ENCODE data around the gene ALS2.

ALS2 gene

DNA sequence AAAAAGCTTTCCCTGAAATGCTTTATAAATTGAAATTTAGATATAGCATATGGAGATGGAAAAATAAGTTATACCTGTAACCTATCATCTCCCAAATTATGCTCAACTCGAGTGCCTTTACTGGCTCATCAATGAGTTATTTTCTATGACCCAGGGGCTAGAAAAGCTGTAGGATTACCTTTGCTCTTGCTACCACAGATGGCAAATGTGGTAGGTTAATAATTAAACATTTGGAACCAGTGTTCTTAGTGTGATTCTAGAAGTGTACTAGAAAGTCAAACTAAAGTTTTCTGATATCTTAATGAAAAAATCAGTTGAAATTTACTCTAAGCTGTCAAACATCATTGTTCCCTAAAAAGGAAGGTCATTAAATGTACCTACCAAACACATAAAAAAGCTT lies 22.5 kb downstream of the ALS2 start:
- DNase-seq (ENCODE audit: low read depth, low spot score): no peak

DNA sequence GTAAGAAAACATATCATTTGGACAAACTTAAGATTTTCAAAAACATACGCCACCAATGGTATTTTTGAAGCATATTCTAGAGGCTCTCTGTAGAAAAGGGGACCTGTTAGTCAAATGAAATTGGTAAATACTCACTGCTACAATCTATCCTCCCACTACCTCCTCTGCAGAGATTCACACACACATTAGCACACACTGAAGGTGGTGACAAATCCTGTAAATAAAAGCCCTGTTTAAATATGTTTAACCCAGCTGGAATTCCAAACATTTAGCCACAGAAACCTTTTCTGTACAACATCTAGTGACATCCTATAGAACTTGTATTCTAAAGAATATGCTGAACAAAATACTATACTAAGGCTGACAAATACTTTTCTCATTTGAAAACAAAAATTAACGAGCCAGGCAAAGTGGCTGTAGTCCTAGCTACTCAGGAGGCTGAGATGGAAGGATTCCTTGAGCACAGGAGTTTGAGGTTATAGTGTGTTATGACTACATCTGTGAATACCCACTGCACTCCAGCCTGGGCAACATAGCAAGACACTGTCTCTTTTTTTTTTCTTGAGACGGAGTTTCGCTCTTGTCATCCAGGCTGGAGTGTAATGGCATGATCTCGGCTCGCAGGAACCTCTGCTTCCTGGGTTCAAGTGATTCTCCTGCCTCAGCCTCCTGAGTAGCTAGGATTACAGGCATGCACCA lies 25.9 kb downstream of the ALS2 start:
- no peak for DNase-seq (ENCODE audit: low read depth, low spot score)

DNA sequence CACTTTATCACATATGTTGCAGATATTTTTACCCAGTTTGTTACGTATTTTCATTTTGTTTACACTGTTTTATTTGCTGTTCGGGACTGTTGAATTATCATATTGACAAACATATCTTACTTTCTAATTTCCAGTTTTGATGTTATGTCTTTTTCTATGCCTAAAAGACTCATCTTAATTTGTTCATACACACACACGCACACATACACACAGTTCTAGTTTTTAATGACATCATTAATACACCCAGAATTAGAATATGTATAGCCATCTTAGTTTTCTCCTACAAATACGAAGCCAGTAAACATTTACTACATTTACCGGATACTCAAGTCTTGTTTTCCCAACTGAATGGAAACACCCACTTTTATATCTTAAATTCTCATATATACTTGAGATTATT lies 29.2 kb downstream of the ALS2 start:
- DNase-seq (ENCODE audit: low read depth, low spot score): no peak

DNA sequence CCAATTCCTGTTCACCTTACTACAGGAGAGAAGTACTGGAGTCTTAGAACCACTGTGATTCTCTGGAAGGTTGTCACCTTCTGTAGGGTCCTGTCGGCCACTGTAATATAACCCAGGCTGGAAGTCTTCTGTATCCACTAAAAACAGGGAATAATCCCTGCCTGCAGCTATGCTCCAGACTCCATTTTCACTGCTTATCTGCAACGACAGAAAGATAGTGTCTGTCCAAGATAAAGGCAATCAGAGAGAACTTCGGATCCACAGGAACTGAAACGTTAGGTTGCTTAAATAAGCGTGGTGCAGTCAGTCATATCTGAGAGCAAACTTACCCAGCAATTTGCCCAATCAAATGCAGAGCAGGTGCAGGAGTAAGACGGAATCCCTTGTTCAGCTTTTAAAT lies 34.2 kb downstream of the ALS2 start:
- DNase-seq (ENCODE audit: low read depth, low spot score): no peak

DNA sequence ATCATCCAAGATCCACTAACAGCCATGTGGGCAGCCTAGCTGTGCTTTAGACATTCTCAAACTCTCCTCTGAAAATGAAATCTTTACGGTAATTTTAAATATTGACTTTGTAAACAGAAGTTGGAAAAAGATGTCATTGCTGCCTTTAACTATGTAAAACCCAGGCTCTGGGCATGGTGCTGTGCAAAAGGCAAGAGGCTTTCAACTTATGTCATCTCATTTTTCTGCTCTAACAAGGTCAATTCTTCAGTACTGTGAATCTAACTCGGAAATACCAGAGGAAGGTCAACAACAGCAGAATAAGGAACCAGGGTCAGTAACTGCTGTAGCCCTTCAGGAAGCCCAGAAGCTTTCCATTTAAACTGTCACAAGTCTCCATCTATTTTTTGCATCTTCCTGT lies 45.2 kb downstream of the ALS2 start:
- DNase-seq (ENCODE audit: low read depth, low spot score): no peak

DNA sequence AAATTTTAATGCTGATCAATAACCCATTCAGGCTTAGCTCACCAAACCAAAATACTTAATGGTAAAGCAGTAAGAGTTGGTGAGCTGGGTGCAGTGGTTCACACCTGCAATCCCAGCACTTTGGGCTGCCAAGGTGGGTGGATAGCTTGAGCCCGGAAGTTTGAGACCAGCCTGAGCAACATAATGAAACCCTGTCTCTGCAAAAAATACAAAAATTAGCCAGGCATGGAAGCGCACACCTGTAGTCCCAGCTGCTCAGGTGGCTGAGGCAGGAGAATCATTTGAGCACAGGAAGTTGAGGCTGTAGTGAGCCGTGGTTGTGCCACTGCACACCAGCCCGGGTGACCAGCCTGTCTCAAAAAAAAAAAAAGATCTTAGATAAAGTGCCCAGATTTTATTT lies 46.6 kb downstream of the ALS2 start:
- DNase-seq (ENCODE audit: low read depth, low spot score): no peak

DNA sequence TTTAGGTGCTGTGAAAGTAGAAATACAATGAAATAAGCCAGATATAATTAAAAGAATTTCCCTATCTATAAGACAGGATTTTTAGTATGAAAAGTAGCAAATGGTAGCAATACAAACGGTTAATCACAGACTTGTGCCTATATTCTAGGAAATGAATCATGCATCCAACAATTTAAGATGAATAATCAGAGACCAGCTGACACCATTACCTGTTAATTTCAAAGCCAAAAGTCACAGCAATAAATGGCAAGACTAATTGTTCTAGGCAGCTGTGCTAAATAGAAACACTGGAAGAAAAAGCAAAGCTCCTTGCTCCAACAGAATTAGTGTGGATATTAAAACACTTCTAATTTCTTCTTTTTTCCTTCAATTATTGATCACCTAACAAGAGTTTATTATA lies 47.2 kb downstream of the ALS2 start:
- no peak for DNase-seq (ENCODE audit: low read depth, low spot score)

DNA sequence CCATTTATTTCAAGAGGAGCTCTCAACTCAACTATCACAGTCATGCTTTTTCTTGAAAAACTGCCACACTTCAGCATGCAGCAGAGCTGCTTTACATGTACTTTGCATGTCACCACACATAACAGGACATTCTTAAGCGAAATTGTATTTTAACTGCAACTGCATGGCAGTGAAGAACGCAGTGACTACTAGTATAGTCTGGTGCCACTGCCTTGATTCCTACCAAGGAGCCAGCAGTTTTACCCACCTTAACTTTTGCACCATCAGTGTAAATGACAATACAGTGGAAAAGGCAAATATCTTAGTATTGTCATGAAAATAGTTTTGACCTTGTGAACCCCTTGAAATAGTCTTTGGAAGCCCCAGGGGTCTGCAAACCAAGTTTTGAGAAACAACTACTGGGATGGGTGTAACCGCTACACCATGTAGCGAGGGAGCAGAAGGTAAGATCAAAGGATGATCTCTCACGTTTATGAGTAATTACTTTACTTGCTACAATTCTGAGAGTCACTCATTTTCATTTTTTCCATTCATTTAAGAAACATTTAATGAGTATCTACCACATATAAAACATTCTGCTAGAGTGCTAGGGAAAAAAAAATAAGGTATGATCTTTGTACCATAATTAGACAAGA lies 50.0 kb downstream of the ALS2 start:
- no peak for DNase-seq (ENCODE audit: low read depth, low spot score)

DNA sequence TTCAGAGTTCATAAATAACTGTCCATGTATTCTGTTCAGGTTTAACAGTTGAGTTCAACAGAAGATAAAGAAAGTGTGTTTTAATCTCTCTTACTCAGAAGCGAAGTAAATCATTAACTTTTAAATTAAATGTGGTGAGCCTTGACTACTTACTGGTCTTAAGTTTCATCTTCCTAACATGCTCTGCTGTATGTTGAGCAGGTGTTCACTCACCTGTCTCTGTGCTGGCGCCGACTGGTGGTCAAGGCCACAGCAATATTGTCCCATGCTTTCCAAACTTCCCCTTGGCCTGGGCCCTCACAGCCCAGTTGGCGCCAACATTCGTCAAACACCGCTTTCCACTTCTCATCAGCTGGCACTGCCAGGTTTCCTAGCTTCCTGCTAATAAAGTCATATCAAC lies 65.3 kb downstream of the ALS2 start:
- no peak for DNase-seq (ENCODE audit: low read depth, low spot score)

DNA sequence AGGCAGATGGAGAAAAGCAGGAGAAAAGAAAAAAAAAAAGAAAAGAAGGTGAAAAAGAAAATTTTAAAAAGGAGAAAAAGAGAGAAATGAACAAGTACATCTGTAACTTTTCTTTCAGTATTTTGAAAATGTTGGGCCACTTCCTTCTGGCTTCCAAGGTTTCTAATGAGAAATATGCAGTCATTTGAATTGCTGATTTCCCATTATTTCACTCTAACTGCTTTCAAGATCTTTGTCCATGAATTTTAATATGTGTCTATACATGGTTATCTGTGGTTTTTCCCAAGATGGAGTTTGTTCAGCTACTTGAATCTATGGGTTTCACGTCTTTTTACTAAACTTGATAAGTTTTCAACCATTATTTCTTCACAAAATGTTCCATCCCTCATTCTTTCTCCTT lies 68.0 kb downstream of the ALS2 start:
- DNase-seq (ENCODE audit: low read depth, low spot score): no peak

DNA sequence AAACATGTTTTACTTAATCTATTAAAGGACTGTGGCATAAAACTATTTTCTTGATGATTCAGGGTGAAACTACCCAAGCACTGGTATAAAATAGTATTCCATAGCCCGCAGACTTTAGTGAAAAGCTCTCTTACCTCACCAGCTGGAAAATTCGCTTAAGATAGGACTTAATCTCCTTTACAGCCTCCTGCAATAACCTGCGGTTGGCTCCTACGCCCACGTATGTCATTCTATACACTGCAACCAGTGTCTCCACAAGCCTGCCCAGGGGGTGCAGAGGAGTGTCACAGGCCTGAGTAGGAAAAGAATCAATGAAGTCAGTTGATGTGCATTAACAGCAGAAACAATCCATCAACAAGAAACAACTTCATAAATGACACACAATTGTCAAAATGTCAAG lies 71.0 kb downstream of the ALS2 start:
- no peak for DNase-seq (ENCODE audit: low read depth, low spot score)

DNA sequence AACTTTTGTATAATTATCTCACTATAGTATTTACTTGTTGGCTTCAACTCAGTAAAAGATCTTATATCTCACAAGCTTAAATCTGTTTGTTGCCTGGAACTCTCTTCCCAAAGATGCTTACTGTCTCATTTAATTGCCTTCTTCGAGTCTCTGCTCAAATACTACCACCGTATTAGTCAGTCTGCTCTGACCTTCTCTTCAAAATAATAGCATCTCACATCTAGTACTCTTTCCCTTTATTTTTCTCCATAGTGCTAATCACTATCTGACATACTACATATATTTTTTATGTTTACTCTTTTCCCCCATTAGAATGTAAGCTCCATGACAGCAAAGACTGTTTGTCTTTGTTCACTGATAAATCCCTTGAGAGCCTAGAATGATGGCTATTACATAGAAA lies 71.7 kb downstream of the ALS2 start:
- DNase-seq (ENCODE audit: low read depth, low spot score): no peak

DNA sequence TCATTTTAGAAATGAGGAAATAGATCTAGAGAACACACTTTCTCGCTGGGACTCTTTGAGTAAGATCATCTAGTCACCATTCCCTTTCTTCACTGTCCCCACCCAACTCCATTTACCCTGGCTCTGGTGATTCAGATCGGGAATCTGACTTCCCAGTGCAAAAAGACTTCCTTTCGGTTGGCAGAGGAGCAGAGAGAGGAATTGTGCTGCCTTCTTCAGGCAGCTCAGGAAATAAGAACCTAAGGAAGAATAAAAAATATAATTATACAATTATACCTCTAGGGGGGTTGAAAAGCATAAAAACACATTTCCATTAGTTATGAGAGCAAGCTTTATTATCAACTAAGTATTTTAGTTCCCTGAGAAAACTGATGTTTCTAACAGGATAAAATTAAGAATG lies 73.0 kb downstream of the ALS2 start:
- no peak for DNase-seq (ENCODE audit: low read depth, low spot score)

DNA sequence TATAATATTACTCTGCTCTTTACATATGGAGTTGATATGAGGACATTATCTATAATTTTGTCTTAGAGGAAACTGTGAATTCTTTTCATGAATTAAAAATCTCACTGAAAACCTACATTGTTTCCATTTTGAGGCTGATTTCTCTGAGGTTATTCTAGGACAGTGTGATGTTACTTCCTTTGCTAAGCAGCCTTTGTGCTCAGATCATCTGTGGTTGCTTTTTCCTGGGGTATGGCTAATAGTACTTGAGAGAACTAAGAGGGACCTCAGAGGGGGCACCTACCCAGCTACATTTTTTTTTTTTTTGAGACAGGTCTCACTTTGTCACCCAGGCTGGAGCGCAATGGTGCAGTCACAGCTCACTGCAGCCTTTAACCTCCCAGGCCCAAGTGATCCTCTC lies 73.6 kb downstream of the ALS2 start:
- no peak for DNase-seq (ENCODE audit: low read depth, low spot score)

DNA sequence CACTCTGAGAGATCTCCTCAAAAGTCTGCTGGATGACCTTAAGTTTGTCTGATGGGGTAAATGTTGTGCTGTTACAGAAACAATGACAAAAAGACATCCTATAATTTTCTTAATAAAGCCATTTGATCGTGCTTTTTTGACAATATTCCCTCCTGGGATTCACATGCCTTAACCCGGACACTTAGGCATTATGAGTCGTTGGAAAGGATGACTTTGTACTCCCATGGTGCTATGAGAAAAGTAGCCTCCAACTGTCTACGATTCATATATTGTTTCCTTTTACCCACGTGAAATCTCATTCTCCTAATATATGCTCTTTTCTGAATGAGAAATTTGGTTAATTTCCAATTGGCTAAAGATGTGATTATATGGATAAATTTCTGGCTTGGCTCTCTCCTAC lies 76.2 kb downstream of the ALS2 start:
- no peak for DNase-seq (ENCODE audit: low read depth, low spot score)

DNA sequence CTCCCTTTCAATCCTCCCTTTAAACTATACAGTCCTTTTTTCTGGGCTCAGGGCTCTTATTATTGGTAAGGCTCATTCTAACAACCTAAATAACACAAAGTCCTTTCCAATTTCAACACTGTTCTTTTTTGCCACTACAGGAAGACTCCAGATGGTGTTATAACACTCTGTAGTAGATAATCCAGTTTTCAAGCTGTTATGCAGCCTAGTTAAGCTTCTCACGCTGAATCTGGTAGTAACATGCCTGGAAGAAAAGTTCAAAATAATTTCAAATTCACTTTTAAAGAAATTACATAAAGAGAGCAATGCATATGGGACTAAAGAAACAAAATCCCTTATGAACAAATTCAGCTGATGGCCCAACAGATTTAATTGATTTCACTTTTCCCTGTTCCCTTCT lies 79.1 kb downstream of the ALS2 start:
- DNase-seq (ENCODE audit: low read depth, low spot score): no peak

DNA sequence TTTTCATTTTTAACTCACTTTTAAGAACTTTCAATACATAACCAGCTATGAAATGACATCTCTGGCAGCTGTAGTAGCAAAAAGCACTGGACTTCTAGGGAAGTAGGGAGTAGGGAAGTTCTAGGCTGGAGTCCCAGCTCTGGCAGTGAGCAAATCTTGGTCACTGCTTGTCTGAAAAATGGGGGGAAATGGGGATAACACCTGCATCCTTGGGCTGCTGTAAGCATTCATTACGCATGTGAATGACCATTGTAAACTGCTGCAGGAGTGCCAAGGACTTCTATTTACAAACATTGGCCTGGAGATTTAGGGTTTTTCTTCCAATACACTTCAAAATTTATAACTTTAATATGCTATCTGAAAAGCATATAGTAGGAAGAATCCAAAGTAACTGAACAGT lies 81.3 kb downstream of the ALS2 start:
- DNase-seq (ENCODE audit: low read depth, low spot score): no peak

DNA sequence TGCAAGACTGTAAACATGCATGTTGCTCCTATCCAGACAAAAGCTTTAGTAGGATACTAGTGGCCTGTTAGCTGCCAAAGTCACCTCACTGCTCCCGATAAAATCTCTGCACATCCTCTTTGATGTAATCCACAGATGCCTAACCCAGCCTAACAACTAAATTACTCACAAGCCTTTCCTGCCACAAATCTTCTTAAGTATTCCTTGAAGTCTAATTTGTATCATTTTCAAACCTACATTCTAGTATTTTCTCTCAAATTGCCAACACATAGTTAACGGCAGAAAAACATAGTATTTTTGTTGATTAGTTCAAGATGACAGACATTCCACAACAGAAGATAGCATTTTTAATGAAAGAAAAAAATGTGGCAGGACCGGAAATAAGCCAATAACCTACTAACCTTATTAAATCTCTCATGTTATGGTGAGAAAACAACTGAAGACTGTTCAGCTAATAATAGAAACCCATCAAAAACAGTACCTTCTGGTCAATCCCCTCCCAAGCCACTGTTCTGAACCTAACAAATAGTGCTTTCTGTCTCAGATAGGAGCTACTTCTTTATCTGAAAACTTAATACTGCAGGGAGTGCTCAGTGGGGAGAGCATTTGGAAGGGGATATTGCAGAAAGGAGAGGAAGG lies 82.0 kb downstream of the ALS2 start, which contains the start of gene MPP4:
Gene MPP4 (minus strand): TSS at position 57 of the 639 bp plus-strand sequence. CDS start 4,690 bp downstream, outside the sequence.
- DNase-seq (ENCODE audit: low read depth, low spot score): no peak

DNA sequence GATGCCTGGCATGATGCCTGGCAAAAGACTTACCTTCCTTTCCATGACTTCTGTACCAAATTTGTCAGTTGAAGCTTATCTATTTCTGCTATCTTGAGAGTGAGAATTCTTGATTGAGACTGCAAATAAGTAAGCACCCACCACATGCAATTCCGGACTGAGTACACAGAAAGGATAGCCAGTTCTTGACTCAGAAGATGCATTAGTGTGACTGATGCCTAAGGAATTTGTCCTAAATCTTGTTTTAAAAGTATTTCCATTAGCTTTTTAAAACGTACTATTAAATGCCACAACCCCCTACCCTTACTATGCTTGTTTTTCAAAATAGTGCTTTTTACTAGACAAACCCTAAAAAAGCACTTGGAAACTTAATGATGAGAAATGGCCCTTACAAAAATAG lies 82.8 kb downstream of the ALS2 start:
- DNase-seq (ENCODE audit: low read depth, low spot score): no peak

DNA sequence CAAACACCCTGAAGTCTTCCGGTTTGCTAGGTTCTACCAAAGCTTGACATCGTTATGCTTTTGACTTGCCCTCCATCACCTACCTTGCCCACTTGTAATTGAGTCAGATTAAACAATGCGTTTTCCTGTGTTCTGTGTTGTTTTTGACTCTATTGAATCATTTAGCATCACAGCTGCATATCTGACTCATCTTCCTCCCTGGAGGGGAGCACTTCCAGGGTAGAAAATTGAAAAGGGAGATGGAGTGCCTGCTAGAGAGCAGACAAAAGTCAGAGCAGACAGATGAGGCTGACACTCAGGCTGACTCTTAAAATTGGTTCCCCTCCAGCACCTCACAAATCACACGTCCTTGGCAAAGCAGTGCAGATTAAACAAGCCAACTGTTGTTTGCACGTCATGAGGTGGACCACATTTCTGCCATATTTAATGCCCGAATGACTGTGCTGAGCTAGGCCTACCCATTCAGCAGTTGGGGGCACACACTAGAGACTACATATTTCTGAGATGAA lies 84.5 kb downstream of the ALS2 start:
- peak; percentile 74 for DNase-seq (ENCODE audit: low read depth, low spot score)

DNA sequence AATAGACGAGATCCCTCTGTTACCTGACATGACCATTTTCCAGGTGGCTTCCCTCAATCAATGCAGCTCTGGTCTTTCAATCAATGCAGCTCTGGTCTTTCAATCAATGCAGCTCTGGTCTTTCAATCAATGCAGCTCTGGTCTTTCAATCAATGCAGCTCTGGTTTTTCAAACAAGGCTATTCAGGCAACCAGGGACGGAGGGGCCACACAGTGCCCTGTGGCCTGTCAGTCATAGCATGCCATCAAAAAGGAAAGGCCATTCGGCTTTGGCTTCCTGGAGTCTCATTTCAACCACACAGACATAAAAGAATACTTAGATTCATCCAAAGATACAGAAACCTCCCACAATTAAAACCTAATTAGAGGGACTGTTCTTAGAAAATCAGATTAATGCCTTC lies 95.6 kb downstream of the ALS2 start:
- no peak for DNase-seq (ENCODE audit: low read depth, low spot score)

DNA sequence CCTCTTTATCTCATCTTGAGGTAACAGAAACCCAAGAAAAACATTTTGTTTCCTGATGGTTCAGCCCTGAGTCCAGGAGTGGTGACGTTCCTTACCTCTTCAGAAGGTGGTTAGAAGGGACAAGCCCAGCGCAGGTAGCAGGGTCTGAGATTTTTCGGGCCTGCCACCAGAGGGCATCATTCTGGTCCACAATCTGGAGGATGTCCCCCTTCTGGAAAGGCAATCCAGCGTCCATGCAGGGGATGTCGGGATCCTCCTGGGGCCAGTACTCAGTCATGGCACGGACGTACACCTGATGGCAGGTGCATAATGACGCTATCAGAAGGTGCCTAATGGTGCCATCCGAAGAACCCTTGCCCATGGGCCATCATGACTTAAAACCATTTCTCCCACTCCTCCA lies 100.0 kb downstream of the ALS2 start:
- DNase-seq (ENCODE audit: low read depth, low spot score): no peak

DNA sequence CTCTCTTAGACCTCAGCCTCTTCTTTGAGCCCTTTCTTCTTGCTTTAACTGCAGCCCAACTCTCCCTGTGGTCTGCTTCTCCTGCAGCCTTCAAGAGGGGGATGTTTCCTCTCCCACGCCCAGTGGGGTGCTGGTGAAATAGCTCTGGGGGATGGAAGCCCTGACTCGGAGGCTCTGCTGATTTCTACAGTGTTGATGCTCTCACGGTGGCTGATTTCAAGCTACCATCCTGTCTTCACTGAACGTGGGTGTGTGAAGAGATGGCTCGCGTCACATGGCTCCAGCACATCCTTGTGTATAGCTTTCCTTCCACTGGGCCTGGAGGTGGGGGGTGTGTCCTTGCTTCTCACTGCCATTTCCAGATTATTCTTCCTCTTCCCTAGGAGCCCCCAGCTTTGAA lies 102.3 kb downstream of the ALS2 start:
- no peak for DNase-seq (ENCODE audit: low read depth, low spot score)

All from smooth muscle cell of the brain vasculature (primary cell).